ENCODE data around the gene CAMTA1.

CAMTA1 gene

GRCh38 chr1:7383671-7384520, 598.6 kb downstream of the CAMTA1 start:
- DNase-seq: no peak

- no peak for DNase-seq
Measured at GRCh38 chr1:7384679-7385078, 599.4 kb downstream of the CAMTA1 start.

GRCh38 chr1:7385471-7386225, 600.4 kb downstream of the CAMTA1 start:
- no peak for DNase-seq

GRCh38 chr1:7386226-7387052, 601.2 kb downstream of the CAMTA1 start:
- no peak for DNase-seq

GRCh38 chr1:7387053-7387927, 602.0 kb downstream of the CAMTA1 start:
- DNase-seq: peak; percentile 46 to 81

- no peak for DNase-seq
Measured at GRCh38 chr1:7388141-7388487, 602.9 kb downstream of the CAMTA1 start.

GRCh38 chr1:7388488-7389185, 603.4 kb downstream of the CAMTA1 start:
- no peak for DNase-seq

- no peak for DNase-seq
Measured at GRCh38 chr1:7389201-7389905, 604.1 kb downstream of the CAMTA1 start.

- DNase-seq: no peak
Measured at GRCh38 chr1:7389906-7390603, 604.8 kb downstream of the CAMTA1 start.

- DNase-seq: no peak
Measured at GRCh38 chr1:7390604-7391000, 605.3 kb downstream of the CAMTA1 start.

GRCh38 chr1:7393136-7393535, 607.9 kb downstream of the CAMTA1 start:
- DNase-seq: no peak

GRCh38 chr1:7395251-7395650, 610.0 kb downstream of the CAMTA1 start:
- DNase-seq: no peak

GRCh38 chr1:7398982-7399381, 613.7 kb downstream of the CAMTA1 start:
- no peak for DNase-seq

- no peak for DNase-seq
Measured at GRCh38 chr1:7399514-7400125, 614.4 kb downstream of the CAMTA1 start.

GRCh38 chr1:7400566-7400965, 615.3 kb downstream of the CAMTA1 start:
- no peak for DNase-seq

- DNase-seq: no peak
Measured at GRCh38 chr1:7401814-7402547, 616.7 kb downstream of the CAMTA1 start.

- DNase-seq: no peak
Measured at GRCh38 chr1:7402548-7402850, 617.2 kb downstream of the CAMTA1 start.

GRCh38 chr1:7403265-7404045, 618.2 kb downstream of the CAMTA1 start:
- DNase-seq: no peak
